Bronchial epithelial cell (primary cell): Measurements from ENCODE around the gene DKK3. TPM values are rescaled to one million over a fixed set of nuclear protein-coding genes. Genes with fewer than 3 reads are reported as not detected.

Experiments
- DNase-seq: peaks from one replicate; pipeline ENCODE4 v3.0.0-alpha.2; 2010; ENCODE audit warnings: low read depth
- FAIRE-seq: peaks from 2 replicates; lab custom pipeline; 2011; peaks lifted over from hg19 to GRCh38; lab: Jason Lieb, UNC
- H3K27me3 ChIP-seq: 2 replicates; pipeline ENCODE4 v1.5.1; 2011; ENCODE audit warnings: low read length; ENCODE audit not compliant: control insufficient read depth, insufficient read depth
- H3K36me3 ChIP-seq: 2 replicates; pipeline ENCODE4 v1.5.1; 2011; ENCODE audit warnings: low read length; ENCODE audit not compliant: control insufficient read depth, insufficient read depth
- H3K4me3 ChIP-seq: 2 replicates; pipeline ENCODE4 v1.5.1; 2011; ENCODE audit warnings: mild to moderate bottlenecking, low read depth, low read length, control low read depth
- total RNA-seq: library from RNA; depleted of rRNA; stranded (reverse); fragments of >200 nt; gene quantifications from 2 replicates; pipeline ENCODE4 v1.2.1, GENCODE V29; 2014
- TF ChIP-seq, protein P1 (sequence below): IDR thresholded peaks from 2 replicates; pipeline ENCODE4 v1.5.1; 2011; ENCODE audit warnings: mild to moderate bottlenecking, moderate library complexity, low read length, control low read depth, inconsistent platforms; ENCODE audit not compliant: insufficient read depth, severe bottlenecking

DKK3 gene
- total RNA-seq, 1 donor from 2014 or later = 72.4 TPM

DNA sequence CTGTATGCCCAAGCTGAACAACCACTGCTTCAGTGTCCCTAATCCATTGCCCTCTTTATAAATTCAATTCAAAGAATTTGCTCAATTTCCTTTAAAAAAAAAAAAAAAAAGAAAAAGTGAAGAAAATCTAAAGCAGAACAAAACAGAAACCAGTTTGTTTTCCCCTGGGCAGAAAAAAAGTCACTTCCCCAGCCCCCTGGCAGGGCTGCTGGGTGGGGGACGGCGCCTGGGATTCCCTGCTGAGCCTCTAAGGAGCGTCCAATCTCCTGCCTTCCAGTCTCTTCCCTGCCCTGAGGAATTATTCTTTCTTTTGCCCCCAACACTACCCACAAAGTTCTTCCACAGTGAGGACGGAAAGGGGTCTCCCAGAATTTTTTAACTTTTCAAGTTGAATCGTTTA, 23.9 kb downstream of the DKK3 start:
- no peak overlapping the region for H3K4me3 ChIP-seq
- TF ChIP-seq, protein P1, sequence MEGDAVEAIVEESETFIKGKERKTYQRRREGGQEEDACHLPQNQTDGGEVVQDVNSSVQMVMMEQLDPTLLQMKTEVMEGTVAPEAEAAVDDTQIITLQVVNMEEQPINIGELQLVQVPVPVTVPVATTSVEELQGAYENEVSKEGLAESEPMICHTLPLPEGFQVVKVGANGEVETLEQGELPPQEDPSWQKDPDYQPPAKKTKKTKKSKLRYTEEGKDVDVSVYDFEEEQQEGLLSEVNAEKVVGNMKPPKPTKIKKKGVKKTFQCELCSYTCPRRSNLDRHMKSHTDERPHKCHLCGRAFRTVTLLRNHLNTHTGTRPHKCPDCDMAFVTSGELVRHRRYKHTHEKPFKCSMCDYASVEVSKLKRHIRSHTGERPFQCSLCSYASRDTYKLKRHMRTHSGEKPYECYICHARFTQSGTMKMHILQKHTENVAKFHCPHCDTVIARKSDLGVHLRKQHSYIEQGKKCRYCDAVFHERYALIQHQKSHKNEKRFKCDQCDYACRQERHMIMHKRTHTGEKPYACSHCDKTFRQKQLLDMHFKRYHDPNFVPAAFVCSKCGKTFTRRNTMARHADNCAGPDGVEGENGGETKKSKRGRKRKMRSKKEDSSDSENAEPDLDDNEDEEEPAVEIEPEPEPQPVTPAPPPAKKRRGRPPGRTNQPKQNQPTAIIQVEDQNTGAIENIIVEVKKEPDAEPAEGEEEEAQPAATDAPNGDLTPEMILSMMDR = no peak
- FAIRE-seq (no peak), DNase-seq (no peak)
- H3K36me3 ChIP-seq = no peaks in the 10 kb centered on the region
- no peaks in the 10 kb centered on the region for H3K27me3 ChIP-seq

DNA sequence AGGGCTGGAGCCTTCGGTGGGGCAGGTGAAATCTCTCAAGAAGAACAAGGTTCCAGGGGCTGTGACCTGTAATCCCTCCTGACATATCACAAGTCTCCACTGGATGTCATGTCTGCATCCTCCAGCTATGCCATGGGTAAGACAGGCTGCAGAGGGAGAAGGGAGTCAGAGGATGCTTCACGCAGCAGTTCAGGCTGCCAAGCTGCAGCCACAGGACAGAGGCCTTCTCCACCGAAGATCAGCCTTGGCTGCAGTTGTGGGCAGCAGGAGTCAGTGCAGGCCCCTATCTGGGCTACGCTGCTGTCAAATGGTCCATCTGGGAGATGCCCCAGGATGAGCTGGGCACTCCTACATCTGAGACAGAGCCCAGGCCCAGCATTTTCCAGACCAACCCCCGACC, 25.0 kb downstream of the DKK3 start:
- Histone ChIP-seq H3K4me3 (no peak overlapping the region), H3K27me3 (no peaks in the 10 kb centered on the region), H3K36me3 (no peaks in the 10 kb centered on the region)
- TF ChIP-seq, protein P1 = no peak
- no peak for DNase-seq
- no peak for FAIRE-seq

DNA sequence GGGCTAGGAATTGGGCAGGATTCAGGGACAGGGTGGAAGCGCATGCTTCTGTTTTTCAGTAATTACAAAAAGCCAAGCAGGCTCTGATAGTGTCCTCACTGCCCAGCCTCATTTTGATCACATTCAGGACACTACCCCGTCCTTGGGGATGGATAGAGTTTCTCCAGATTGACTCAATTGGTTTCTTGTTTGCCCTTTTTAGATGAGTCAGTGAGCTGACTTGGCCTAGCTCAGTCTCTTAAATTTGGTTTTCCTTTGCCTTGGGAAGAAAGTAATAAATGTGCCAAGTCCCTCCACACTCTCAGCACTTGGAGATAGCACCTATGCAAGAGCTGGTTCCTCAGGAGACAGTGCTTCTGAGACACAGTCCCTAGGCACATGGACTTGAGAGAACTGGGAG, 25.5 kb downstream of the DKK3 start:
- TF ChIP-seq, protein P1 = no peak
- FAIRE-seq = no peak
- no peak overlapping the region for H3K4me3 ChIP-seq
- H3K36me3 ChIP-seq = no peaks in the 10 kb centered on the region
- no peaks in the 10 kb centered on the region for H3K27me3 ChIP-seq
- peak; percentile 47 for DNase-seq

DNA sequence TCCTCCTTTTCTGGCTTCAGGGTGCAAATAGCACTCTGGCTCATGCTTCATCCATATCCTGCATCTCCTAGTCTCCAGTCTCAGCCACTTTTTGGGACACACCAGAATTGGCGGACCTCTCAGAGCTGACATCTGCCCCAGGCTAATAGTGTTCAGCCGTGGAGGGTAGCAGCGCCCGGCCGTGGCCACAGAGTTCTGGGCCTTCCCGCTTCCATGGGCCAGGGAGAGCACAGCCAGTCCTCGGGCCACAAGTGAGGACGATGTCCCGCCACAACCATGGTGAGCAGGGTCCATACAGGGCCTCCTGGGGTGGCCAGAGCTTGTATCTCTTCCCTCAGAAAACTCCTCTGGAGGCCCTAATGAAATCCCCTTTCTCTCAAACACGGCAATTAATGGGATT, 26.0 kb downstream of the DKK3 start:
- no peaks in the 10 kb centered on the region for H3K27me3 ChIP-seq
- FAIRE-seq = no peak

DNA sequence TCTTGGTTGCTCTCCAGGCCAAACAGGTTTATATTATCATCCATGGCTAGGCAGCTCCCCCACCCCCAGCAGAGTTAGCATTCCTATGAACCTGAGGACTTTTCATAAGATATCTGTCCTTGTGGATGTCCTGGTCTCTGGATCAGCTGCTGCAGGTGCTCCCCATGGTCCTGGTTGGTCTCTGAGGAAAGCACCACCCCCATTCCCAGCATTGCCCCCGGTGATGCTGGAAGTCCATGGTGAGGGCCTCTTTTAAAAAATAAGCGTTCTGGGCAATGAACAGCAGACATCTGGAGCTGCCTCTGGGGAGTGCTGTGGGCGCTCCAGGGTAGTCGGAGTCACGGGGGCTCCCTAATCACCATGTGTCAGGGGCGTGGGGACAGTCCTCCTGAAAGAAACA, 26.6 kb downstream of the DKK3 start:
- Histone ChIP-seq H3K4me3 (no peak overlapping the region), H3K36me3 (no peaks in the 10 kb centered on the region), H3K27me3 (no peaks in the 10 kb centered on the region)
- FAIRE-seq (no peak), DNase-seq (no peak)
- TF ChIP-seq, protein P1 = no peak

More for the DNA sequence above, 26.0 kb downstream of the DKK3 start:
- no peak overlapping the region for H3K4me3 ChIP-seq
- no peaks in the 10 kb centered on the region for H3K36me3 ChIP-seq
- TF ChIP-seq, protein P1 = no peak
- DNase-seq = no peak

DNA sequence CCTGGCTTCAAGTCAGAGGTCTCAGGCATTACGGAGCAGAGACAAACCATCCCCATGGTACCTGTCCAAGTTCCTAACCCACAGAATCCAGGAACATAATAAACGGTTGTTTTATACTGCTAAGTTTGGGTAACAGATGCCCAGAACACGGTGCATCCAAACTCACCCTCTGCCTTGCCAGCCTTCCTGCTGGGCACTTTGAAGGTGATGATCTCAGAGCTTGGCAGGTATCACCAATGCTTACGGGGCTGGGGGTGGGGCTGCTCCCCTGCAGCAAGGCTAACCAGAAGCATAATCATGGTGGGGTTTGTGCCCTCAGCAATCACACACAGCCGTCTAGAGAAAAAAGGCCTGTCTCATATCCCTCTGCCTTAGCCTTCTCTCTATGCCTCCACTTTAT, 27.1 kb downstream of the DKK3 start:
- H3K36me3 ChIP-seq = no peaks in the 10 kb centered on the region
- TF ChIP-seq, protein P1 = no peak
- H3K27me3 ChIP-seq = no peaks in the 10 kb centered on the region
- no peak overlapping the region for H3K4me3 ChIP-seq
- DNase-seq = no peak
- FAIRE-seq = no peak
